K562 (cell line): ENCODE measurements around the gene RPS6KA2. TPM values are rescaled to one million over a fixed set of nuclear protein-coding genes. Genes with fewer than 3 reads are reported as not detected.

Experiments
- ATAC-seq: fragments of 200-7000 bp; cut with Tn5 transposase; 3 replicates; pipeline ENCODE4 v1.9.1; 2020; ENCODE audit warnings: moderate library complexity
- BruUV-seq: library from RNA; stranded (reverse); fragments of 400-500 nt; replicated peaks from 2 replicates; lab custom pipeline; 2021; lab: Mats Ljungman, UMichigan
- CTCF ChIA-PET: fragments of 300-600 bp; formaldehyde crosslinking; extraction: SDS; loops from one replicate; lab custom pipeline; 2021; ENCODE audit warnings: low intra/inter-chr PET ratio; lab: Yijun Ruan, JAX
- POLR2A ChIA-PET: fragments of 300-600, 350-650 bp; sonication (Branson Sonifier 250); formaldehyde crosslinking; extraction: SDS; loops from one replicate; lab custom pipeline; 2021; ENCODE audit warnings: antibody characterized with exemption, inconsistent platforms; lab: Yijun Ruan, JAX
- DNase-seq, 4 experiments: peaks; one replicate each; pipeline versions ENCODE4 v3.0.0 to v3.0.0-alpha.2; 2011 to 2018; ENCODE audit warnings: low spot score in 3 of 4, mixed read lengths in 3 of 4; ENCODE audit errors: extremely low read depth in 1 of 4
- FAIRE-seq: peaks from 2 replicates; lab custom pipeline; 2011; peaks lifted over from hg19 to GRCh38; lab: Jason Lieb, UNC
- H2AFZ ChIP-seq: 2 replicates; pipeline ENCODE4 v1.6.0; 2011; ENCODE audit warnings: low read depth, low read length, control low read depth, inconsistent platforms
- H3K27ac ChIP-seq: fragments of 200-600 bp; 3 replicates; pipeline ENCODE4 v1.8.0; 2011; ENCODE audit warnings: low read depth, mild to moderate bottlenecking, control low read depth, inconsistent platforms, low read length, moderate library complexity, mixed read lengths; ENCODE audit errors: extremely low read depth
- H3K27me3 ChIP-seq, 2 experiments: fragments of 300-600 bp in 1 of 2; 2 replicates in 1 of 2; 3 replicates in 1 of 2; pipeline versions ENCODE4 v1.6.0 to v1.8.0; 2011; ENCODE audit warnings: inconsistent platforms in 2 of 2, low read length in 2 of 2, mild to moderate bottlenecking in 1 of 2, mixed read lengths in 1 of 2, moderate library complexity in 1 of 2; ENCODE audit not compliant: control insufficient read depth in 2 of 2, insufficient read depth in 2 of 2
- H3K36me3 ChIP-seq: fragments of 300-600 bp; 3 replicates; pipeline ENCODE4 v1.8.0; 2011; ENCODE audit warnings: mild to moderate bottlenecking, low read length, inconsistent platforms; ENCODE audit not compliant: control insufficient read depth, insufficient read depth
- H3K4me1 ChIP-seq, 2 experiments: fragments of 200-600 bp in 1 of 2; replicated peaks in 1 of 2; 2 replicates in 1 of 2; 3 replicates in 1 of 2; pipeline versions ENCODE4 v1.5.1 to v1.8.0; 2011; ENCODE audit warnings: inconsistent platforms in 2 of 2, low read length in 2 of 2, mild to moderate bottlenecking in 1 of 2, mixed read lengths in 1 of 2, moderate library complexity in 1 of 2; ENCODE audit not compliant: control insufficient read depth in 2 of 2, insufficient read depth in 2 of 2
- H3K4me2 ChIP-seq: 2 replicates; pipeline ENCODE4 v1.6.1; 2011; ENCODE audit warnings: low read length, control low read depth, inconsistent platforms, mixed read lengths; ENCODE audit not compliant: insufficient read depth
- H3K4me3 ChIP-seq: fragments of 200-600 bp; sonication (generic), shearing (Covaris generic); 2 replicates; pipeline ENCODE4 v1.5.1; 2016; ENCODE audit warnings: control low read depth, inconsistent platforms
- H3K79me2 ChIP-seq: fragments of 200-600 bp; 3 replicates; pipeline ENCODE4 v1.8.0; 2011; ENCODE audit warnings: low read length, inconsistent platforms; ENCODE audit not compliant: control insufficient read depth, insufficient read depth
- H3K9ac ChIP-seq, 2 experiments: 2 replicates each; pipeline versions ENCODE4 v1.6.0 to v1.6.1; 2011; ENCODE audit warnings: low read depth in 2 of 2, low read length in 2 of 2, control low read depth in 1 of 2, inconsistent platforms in 1 of 2, mild to moderate bottlenecking in 1 of 2, mixed read lengths in 1 of 2; ENCODE audit not compliant: insufficient read depth in 1 of 2
- H3K9me1 ChIP-seq: one replicate; pipeline ENCODE4 v1.6.0; 2011; ENCODE audit warnings: inconsistent platforms, mild to moderate bottlenecking, low read length, moderate library complexity; ENCODE audit not compliant: control insufficient read depth, insufficient read depth
- H3K9me3 ChIP-seq: replicated peaks from 2 replicates; pipeline ENCODE4 v1.5.1; 2011; ENCODE audit warnings: low read depth, low read length, inconsistent platforms; ENCODE audit not compliant: control insufficient read depth, insufficient read depth
- H4K20me1 ChIP-seq: replicated peaks from 2 replicates; pipeline ENCODE4 v1.6.1; 2011; ENCODE audit warnings: low read length, inconsistent platforms, mixed read lengths; ENCODE audit not compliant: control insufficient read depth, insufficient read depth
- ARHGAP35 ChIP-seq: fragments of 450-650 bp; IDR thresholded peaks from 2 replicates; pipeline ENCODE4 v1.6.1; 2018; ENCODE audit not compliant: partially characterized antibody
- CREM ChIP-seq: IDR thresholded peaks from 2 replicates; pipeline ENCODE4 v1.6.1; 2014; ENCODE audit warnings: antibody characterized with exemption, low read depth
- KDM2B ChIP-seq: fragments of 250-450 bp; sonication (Bioruptor Pico); IDR thresholded peaks from 2 replicates; pipeline ENCODE4 v1.8.0; 2021; ENCODE audit warnings: mild to moderate bottlenecking, moderate library complexity
- NR2C1 ChIP-seq, 2 experiments: fragments of 450-650 bp; IDR thresholded peaks; 2 replicates each; pipeline ENCODE4 v1.6.1; 2017; ENCODE audit warnings: mild to moderate bottlenecking in 2 of 2, antibody characterized with exemption in 1 of 2, inconsistent platforms in 1 of 2, missing compliant biosample characterization in 1 of 2, missing genetic modification characterization in 1 of 2
- SMARCA5 ChIP-seq: fragments of 450-650 bp; IDR thresholded peaks from 2 replicates; pipeline ENCODE4 v1.6.1; 2016
- SNAPC5 ChIP-seq: fragments of 250-450 bp; sonication (Bioruptor Pico); IDR thresholded peaks from 2 replicates; pipeline ENCODE4 v1.8.0; 2021; ENCODE audit warnings: moderate library complexity, mild to moderate bottlenecking, inconsistent platforms
- TAF7 ChIP-seq: fragments of 450-650 bp; IDR thresholded peaks from 2 replicates; pipeline ENCODE4 v1.6.1; 2016; ENCODE audit warnings: missing genetic modification characterization, missing compliant biosample characterization
- ZNF224 ChIP-seq: sonication (generic); formaldehyde crosslinking; IDR thresholded peaks from 2 replicates; pipeline ENCODE4 v1.8.0; 2022; ENCODE audit warnings: mild to moderate bottlenecking, missing genetic modification reagents
- ZNF41 ChIP-seq: fragments of 250-450 bp; sonication (Bioruptor Pico); conservative IDR thresholded peaks from 2 replicates; pipeline ENCODE4 v1.4.0; 2020; ENCODE audit warnings: mild to moderate bottlenecking
- ZNF644 ChIP-seq: fragments of 200-800 bp; sonication (Bioruptor generic); IDR thresholded peaks from 2 replicates; pipeline ENCODE4 v1.6.1; 2016; ENCODE audit warnings: low read depth, missing genetic modification characterization, missing compliant biosample characterization
- ZNF707 ChIP-seq: fragments of 250-450 bp; sonication (Bioruptor Pico); conservative IDR thresholded peaks from 2 replicates; pipeline ENCODE4 v1.8.0; 2022; ENCODE audit warnings: inconsistent platforms, mild to moderate bottlenecking, moderate library complexity
- WGBS: fragments of 100-300 bp; shearing (Covaris generic); methylation state at CpG from one replicate; pipeline ENCODE4 v1.1.6; 2016; ENCODE audit warnings: low coverage, mixed read lengths; ENCODE audit not compliant: insufficient coverage; ENCODE audit errors: missing lambda C conversion rate; 5-methylcytosine and 5-hydroxymethylcytosine counted together
- in situ Hi-C: fragments of 300-500 bp; cut with MboI; formaldehyde crosslinking; loops from 4 replicates; pipeline ENCODE4 v1.15.0; 2018; ENCODE audit warnings: inconsistent platforms, mixed read lengths
- intact Hi-C: fragments of 100-400 bp; cut with micrococcal nuclease; formaldehyde crosslinking; loops from 2 replicates; pipeline ENCODE4 v1.14.2; 2022
- polyA plus RNA-seq, 8 experiments: library from polyadenylated mRNA; depleted of rRNA in 4 of 8; stranded (reverse) in 5 of 8; unstranded in 3 of 8; fragments of >200 nt; fragmentation: Nextera tagmentation in 2 of 8; fragmentation: Illumina TruSeq in 1 of 8; extraction: Ambion mirVana in 2 of 8; extraction: Trizol in 1 of 8; gene quantifications; 2 replicates each; pipeline versions ENCODE4 v1.2.1 to v1.2.3, GENCODE V29; 2011 to 2014; ENCODE audit warnings: inconsistent platforms in 1 of 8, missing spikeins in 1 of 8
- total RNA-seq, 7 experiments: library from RNA; depleted of rRNA in 6 of 7; stranded (reverse); fragments of >200 nt in 6 of 7; fragmentation: Illumina TruSeq in 2 of 7; extraction: Trizol in 2 of 7; gene quantifications; 2 replicates each; pipeline versions ENCODE4 v1.2.1 to v1.2.3, GENCODE V29; 2011 to 2021; ENCODE audit warnings: low replicate concordance in 1 of 7
- TF ChIP-seq, protein P1 (sequence below), 3 experiments: fragments of 200-800 bp in 1 of 3; sonication (Bioruptor generic) in 1 of 3; sonication (generic) in 1 of 3; formaldehyde crosslinking in 1 of 3; IDR thresholded peaks; 2 replicates each; pipeline versions ENCODE4 v1.6.1 to v1.8.0; 2016 to 2022; ENCODE audit warnings: mild to moderate bottlenecking in 2 of 3, missing compliant biosample characterization in 2 of 3, missing genetic modification characterization in 2 of 3, missing genetic modification reagents in 1 of 3

RPS6KA2 gene
- total and polyA plus RNA-seq, 9 of the 15 experiments (the other 6 are each of a cell fraction or from before 2014, with no cell fraction given), result 0.29 to 1.00 (median 0.53) TPM

DNA sequence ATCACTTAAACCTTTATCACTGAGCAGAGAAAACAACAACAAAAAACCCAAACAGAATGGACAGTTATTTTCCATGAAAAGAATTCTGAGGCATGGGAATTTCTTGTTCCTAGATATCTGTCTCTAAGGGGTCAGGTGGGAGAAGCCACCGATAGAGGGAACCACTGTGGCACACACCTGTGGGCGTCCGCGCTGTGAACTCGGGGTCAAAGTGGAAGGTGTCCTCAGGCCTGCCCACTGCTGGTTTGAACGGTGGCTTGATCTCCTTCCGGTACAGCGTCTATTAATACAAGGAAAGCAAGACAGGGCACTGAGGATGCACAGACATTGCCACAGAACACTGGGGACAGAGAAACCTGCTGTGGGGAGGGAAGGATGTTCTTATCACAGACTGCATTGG is 167.8 kb downstream of the RPS6KA2 start:
- H2AFZ ChIP-seq, result no peak overlapping the region
- CTCF ChIA-PET, result no interaction called here
- no peaks in the 10 kb centered on the region for H4K20me1 ChIP-seq
- in situ Hi-C loops (no loop called here), intact Hi-C loops (no loop called here)
- no peak overlapping the region for H3K4me2 ChIP-seq
- DNase-seq, result no peak
- POLR2A ChIA-PET, result no interaction called here
- no peak overlapping the region for H3K9ac ChIP-seq
- H3K79me2 ChIP-seq, result no peaks in the 10 kb centered on the region
- no peaks in the 10 kb centered on the region; the same call in 1 of the 2 replicates for H3K9me3 ChIP-seq
- H3K9me1 ChIP-seq, result no peaks in the 10 kb centered on the region
- ATAC-seq, result no peak; the same call in 2 of the 3 replicates
- 2% methylated on average over 8 of the region's 8 CpGs for WGBS
- no peak for FAIRE-seq
- H3K4me1 ChIP-seq, result peaks cover 0 to 7% of the 10 kb centered on the region in 2 experiments; a peak in 1 of 5 replicates
- peaks cover 48 to 56% of the 10 kb centered on the region in 2 experiments for H3K27me3 ChIP-seq
- no peak overlapping the region for H3K27ac ChIP-seq
- H3K4me3 ChIP-seq, result no peak overlapping the region
- TF ChIP-seq NR2C1 (IDR thresholded peaks at IDR 0.05) (peak; percentile 58; the same call in 1 of the 2 replicates), NR2C1 (tag; IDR thresholded peaks at IDR 0.05) (no peak), ZNF707 (CRISPR knock-in tag) (no peak)
- no TSS peak for BruUV-seq
- H3K36me3 ChIP-seq, result no peaks in the 10 kb centered on the region

DNA sequence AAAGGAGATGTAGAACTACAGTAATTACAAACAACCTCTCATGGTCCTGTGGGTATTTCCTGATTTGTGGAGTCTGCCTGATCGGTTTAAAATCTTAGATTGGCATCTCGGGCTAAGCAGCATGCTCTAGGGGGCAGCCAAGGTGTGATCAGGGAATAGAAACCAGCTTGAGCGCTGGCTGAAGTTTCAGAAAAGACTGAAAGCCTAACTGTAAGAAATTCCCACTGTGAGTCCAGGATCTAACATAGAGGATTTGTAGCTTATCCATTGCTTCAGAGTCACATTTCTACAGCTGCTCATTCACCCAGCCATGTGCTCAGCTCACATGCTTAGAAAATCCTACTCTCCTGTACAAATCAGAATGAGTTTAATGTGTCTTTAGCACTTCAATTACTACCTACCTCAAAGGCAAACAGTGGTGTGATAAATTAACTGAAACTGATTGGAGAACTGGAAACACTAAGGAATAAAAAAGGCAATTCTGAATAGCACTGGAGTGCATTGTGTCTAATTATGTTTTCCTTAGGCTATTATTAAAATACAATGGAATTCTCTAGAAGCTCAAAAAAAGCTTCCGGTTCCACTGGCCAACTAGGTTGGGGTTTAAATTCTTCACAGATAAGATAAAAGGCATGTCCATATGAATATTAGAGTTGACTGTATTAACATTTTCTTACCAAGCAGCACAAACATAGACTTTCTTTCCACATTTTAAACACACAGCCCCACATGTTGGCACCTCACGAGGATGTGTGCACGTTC is 170.5 kb downstream of the RPS6KA2 start:
- peaks cover 34 to 42% of the 10 kb centered on the region in 2 experiments for H3K27me3 ChIP-seq
- no peak for ATAC-seq
- TF ChIP-seq SNAPC5 (CRISPR knock-in tag) (no peak), KDM2B (no peak), ZNF224 (CRISPR knock-in tag) (no peak), SMARCA5 (no peak), ARHGAP35 (no peak), CREM (no peak), ZNF41 (CRISPR knock-in tag) (no peak), TAF7 (tag) (no peak), ZNF644 (tag) (no peak)
- TF ChIP-seq, protein P1, sequence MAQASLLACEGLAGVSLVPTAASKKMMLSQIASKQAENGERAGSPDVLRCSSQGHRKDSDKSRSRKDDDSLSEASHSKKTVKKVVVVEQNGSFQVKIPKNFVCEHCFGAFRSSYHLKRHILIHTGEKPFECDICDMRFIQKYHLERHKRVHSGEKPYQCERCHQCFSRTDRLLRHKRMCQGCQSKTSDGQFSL (CRISPR knock-in tag; IDR thresholded peaks at IDR 0.05), result no peak
- TF ChIP-seq, protein P1 (tag; IDR thresholded peaks at IDR 0.05), result no peak
- H3K9me1 ChIP-seq, result no peaks in the 10 kb centered on the region
- H3K4me1 ChIP-seq, result peaks cover 0 to 4% of the 10 kb centered on the region in 2 experiments; a peak in 1 of 5 replicates
- H4K20me1 ChIP-seq, result no peaks in the 10 kb centered on the region
- 2% methylated on average over 6 of the region's 6 CpGs for WGBS
- in situ Hi-C loops, result no loop called here
- H3K4me3 ChIP-seq, result no peak overlapping the region
- ChIA-PET CTCF (no interaction called here), POLR2A (interaction anchor here (0.9 to 1.0 kb wide), 2 partner anchors 9 to 14 kb away, joined by 3 read pairs; no protein-coding TSS in a partner anchor)
- H3K27ac ChIP-seq, result no peak overlapping the region
- no peak overlapping the region for H2AFZ ChIP-seq
- H3K9ac ChIP-seq, result no peak overlapping the region
- no peak overlapping the region for H3K4me2 ChIP-seq
- no TSS peak for BruUV-seq
- H3K79me2 ChIP-seq, result no peaks in the 10 kb centered on the region
- no peaks in the 10 kb centered on the region for H3K36me3 ChIP-seq
- FAIRE-seq, result peak; percentile 66
- intact Hi-C loops, result no loop called here
- DNase-seq, result no peak
- H3K9me3 ChIP-seq, result peaks cover 2% of the 10 kb centered on the region; the same call in 1 of the 2 replicates
